Measurements from ENCODE around the gene GRM8. TPM values are rescaled to one million over a fixed set of nuclear protein-coding genes. Genes with fewer than 3 reads are reported as not detected.

The GRM8 gene
- total and polyA plus RNA-seq, 9 of the 15 experiments (the other 6 are each of a cell fraction or from before 2014, with no cell fraction given) = 0.13 TPM; not detected in 7

DNA sequence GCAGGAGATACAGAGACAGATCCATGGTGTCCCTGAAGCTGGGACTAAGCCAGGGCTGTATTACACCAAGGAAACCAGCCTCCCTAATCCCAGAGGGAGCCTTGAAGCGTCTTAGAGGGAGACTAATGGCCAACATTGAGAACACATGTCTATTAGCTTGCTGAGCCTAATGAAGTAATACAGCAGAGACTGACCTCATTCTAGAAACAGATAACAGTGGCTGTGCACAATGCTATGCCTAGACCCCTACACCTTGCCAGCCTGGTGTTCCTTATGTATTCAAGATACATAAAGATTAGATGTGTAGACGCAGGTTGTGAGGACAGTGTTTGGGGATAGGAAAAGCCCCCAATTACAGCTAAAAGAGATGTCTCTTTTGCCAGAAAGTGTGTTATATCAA is 19.1 kb downstream of the GRM8 start (continued):
- TF ChIP-seq, protein P1, sequence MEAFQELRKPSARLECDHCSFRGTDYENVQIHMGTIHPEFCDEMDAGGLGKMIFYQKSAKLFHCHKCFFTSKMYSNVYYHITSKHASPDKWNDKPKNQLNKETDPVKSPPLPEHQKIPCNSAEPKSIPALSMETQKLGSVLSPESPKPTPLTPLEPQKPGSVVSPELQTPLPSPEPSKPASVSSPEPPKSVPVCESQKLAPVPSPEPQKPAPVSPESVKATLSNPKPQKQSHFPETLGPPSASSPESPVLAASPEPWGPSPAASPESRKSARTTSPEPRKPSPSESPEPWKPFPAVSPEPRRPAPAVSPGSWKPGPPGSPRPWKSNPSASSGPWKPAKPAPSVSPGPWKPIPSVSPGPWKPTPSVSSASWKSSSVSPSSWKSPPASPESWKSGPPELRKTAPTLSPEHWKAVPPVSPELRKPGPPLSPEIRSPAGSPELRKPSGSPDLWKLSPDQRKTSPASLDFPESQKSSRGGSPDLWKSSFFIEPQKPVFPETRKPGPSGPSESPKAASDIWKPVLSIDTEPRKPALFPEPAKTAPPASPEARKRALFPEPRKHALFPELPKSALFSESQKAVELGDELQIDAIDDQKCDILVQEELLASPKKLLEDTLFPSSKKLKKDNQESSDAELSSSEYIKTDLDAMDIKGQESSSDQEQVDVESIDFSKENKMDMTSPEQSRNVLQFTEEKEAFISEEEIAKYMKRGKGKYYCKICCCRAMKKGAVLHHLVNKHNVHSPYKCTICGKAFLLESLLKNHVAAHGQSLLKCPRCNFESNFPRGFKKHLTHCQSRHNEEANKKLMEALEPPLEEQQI (IDR thresholded peaks at IDR 0.05) = no peak
- TF ChIP-seq C11orf30 (IDR thresholded peaks at IDR 0.05; ENCODE audit: low read depth) (no peak), MEF2D (tag; conservative IDR thresholded peaks at IDR 0.05; ENCODE audit: low read depth) (no peak), ZNF232 (CRISPR knock-in tag; IDR thresholded peaks at IDR 0.05) (no peak)

DNA sequence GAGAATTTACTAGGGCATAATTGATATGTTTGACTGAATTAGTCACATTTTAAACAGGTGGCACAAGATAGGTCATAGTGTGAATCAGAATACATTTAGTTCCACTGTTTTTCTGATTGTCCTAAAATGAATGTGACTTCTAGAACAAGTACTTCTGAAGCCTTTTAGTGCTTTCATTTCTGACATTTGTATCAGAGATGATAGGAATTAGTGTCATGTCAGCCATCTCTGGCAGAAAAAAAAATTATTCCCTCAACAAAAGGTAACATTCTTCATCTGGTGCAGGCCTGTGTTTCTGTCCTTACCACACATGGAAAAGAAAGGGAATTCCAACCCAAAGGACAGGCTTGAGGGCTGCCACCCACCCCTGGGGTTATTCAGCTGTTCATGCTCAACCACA is 21.3 kb downstream of the GRM8 start:
- Histone ChIP-seq H3K9ac (ENCODE audit: insufficient read depth in 1 of 2, low read depth in 2 of 2, low read length in 2 of 2) (no peak overlapping the region), H3K9me3 (replicated peaks; ENCODE audit: control insufficient read depth, insufficient read depth, low read depth, low read length) (no peaks in the 10 kb centered on the region), H4K20me1 (replicated peaks; ENCODE audit: control insufficient read depth, insufficient read depth, low read length) (no peaks in the 10 kb centered on the region), H3K4me3 (no peak overlapping the region), H3K4me1 (replicated peaks in 1 of 2; ENCODE audit: control insufficient read depth in 2 of 2, insufficient read depth in 2 of 2, low read length in 2 of 2) (no peaks in the 10 kb centered on the region), H3K79me2 (ENCODE audit: control insufficient read depth, insufficient read depth, low read length) (no peaks in the 10 kb centered on the region), H3K27me3 (ENCODE audit: control insufficient read depth in 2 of 2, insufficient read depth in 2 of 2, low read length in 2 of 2) (no peaks in the 10 kb centered on the region), H3K27ac (ENCODE audit: extremely low read depth, low read depth, low read length) (no peak overlapping the region), H3K4me2 (ENCODE audit: insufficient read depth, low read length) (no peak overlapping the region), H3K36me3 (ENCODE audit: control insufficient read depth, insufficient read depth, low read length) (no peaks in the 10 kb centered on the region), H2AFZ (ENCODE audit: low read depth, low read length) (no peak overlapping the region), H3K9me1 (ENCODE audit: control insufficient read depth, insufficient read depth, low read length) (no peaks in the 10 kb centered on the region)
- DNase-seq (ENCODE audit: extremely low read depth in 1 of 4, low spot score in 3 of 4) (no peak), ATAC-seq (no peak), FAIRE-seq (no peak)
- in situ Hi-C loops (cut with MboI) (no loop called here), intact Hi-C loops (cut with micrococcal nuclease) (no loop called here)
- no TSS peak for BruUV-seq (replicated peaks)
- ChIA-PET POLR2A (interaction anchor here (0.6 kb wide), 1 partner anchor 277 kb away, joined by 3 read pairs; no protein-coding TSS in a partner anchor), CTCF (ENCODE audit: low intra/inter-chr PET ratio) (no interaction called here)
- TF ChIP-seq TEAD2 (tag; IDR thresholded peaks at IDR 0.05) (no peak), SAP30 (IDR thresholded peaks at IDR 0.05; ENCODE audit: borderline replicate concordance, insufficient read depth, low read depth, low read length, poor library complexity, severe bottlenecking) (no peak), ZNF589 (CRISPR knock-in tag; IDR thresholded peaks at IDR 0.05; ENCODE audit: low read depth) (no peak), PML (IDR thresholded peaks at IDR 0.05; ENCODE audit: low read length) (no peak), HNRNPK (IDR thresholded peaks at IDR 0.05; ENCODE audit: low read depth, low read length, poor library complexity, severe bottlenecking) (no peak), ZNF140 (CRISPR knock-in tag; IDR thresholded peaks at IDR 0.05) (no peak), FOXP1 (CRISPR knock-in tag; IDR thresholded peaks at IDR 0.05) (no peak), FOSL1 (tag; conservative IDR thresholded peaks at IDR 0.05) (no peak)
- TF ChIP-seq, protein P2, sequence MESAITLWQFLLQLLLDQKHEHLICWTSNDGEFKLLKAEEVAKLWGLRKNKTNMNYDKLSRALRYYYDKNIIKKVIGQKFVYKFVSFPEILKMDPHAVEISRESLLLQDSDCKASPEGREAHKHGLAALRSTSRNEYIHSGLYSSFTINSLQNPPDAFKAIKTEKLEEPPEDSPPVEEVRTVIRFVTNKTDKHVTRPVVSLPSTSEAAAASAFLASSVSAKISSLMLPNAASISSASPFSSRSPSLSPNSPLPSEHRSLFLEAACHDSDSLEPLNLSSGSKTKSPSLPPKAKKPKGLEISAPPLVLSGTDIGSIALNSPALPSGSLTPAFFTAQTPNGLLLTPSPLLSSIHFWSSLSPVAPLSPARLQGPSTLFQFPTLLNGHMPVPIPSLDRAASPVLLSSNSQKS (CRISPR knock-in tag; IDR thresholded peaks at IDR 0.05) = no peak

Measured in K562 (cell line).